Activated T-helper 2 cell treated with anti-CD3 and anti-CD28 coated beads, Interferon-gamma antibody, Interleukin-2, Interleukin-4, amounts not matched to agents 10 μg/mL and 5 μg/mL and 100 μg/mL, durations not matched to agents 14 hours and 24 hours and 36 hours (primary cell): ENCODE measurements around the gene MLIP. TPM values are rescaled to one million over a fixed set of nuclear protein-coding genes. Genes with fewer than 3 reads are reported as not detected.
"Not testable (repeated sequence)": the region's sequence is repeated elsewhere in the genome, so short reads cannot be mapped to it uniquely, and the experiment has no call there.

Source experiments
- DNase-seq: peaks from one replicate; pipeline ENCODE4 v3.0.0; 2021; ENCODE audit warnings: low spot score
- H3K27ac Mint-ChIP-seq: one replicate; pipeline ENCODE4 v1.8.0; 2021; ENCODE audit warnings: mixed read lengths
- H3K27me3 Mint-ChIP-seq: one replicate; pipeline ENCODE4 v1.8.0; 2021; ENCODE audit warnings: low read depth, mixed read lengths
- H3K36me3 Mint-ChIP-seq: one replicate; pipeline ENCODE4 v1.8.0; 2021; ENCODE audit warnings: low read depth, mixed read lengths
- H3K4me1 Mint-ChIP-seq: one replicate; pipeline ENCODE4 v1.8.0; 2021; ENCODE audit warnings: low read depth, mixed read lengths
- H3K4me3 Mint-ChIP-seq: one replicate; pipeline ENCODE4 v1.8.0; 2021; ENCODE audit warnings: low read depth, mild to moderate bottlenecking, moderate library complexity, mixed read lengths
- H3K9me3 Mint-ChIP-seq: one replicate; pipeline ENCODE4 v1.8.0; 2021; ENCODE audit warnings: mixed read lengths
- intact Hi-C: fragments of 100-400 bp; cut with micrococcal nuclease; formaldehyde crosslinking; loops from one replicate; pipeline ENCODE4 v1.15.1; 2023
- total RNA-seq: library from RNA; stranded (reverse); gene quantifications from 2 replicates; pipeline ENCODE4 v1.2.3, GENCODE V29; 2022

MLIP gene
- total RNA-seq, 1 donor from 2014 or later = not detected

GRCh38 chr6:54188846-54189245 is 77.6 kb downstream of the MLIP start:
- no peaks in the 10 kb centered on the region for H3K4me1 Mint-ChIP-seq
- intact Hi-C loops = no loop called here
- no peaks in the 10 kb centered on the region for H3K36me3 Mint-ChIP-seq

GRCh38 chr6:54191461-54191860 is 80.2 kb downstream of the MLIP start:
- intact Hi-C loops = no loop called here
- Mint-ChIP-seq H3K27ac (no peak overlapping the region), H3K4me3 (no peak overlapping the region), H3K9me3 (no peaks in the 10 kb centered on the region), H3K36me3 (no peaks in the 10 kb centered on the region), H3K27me3 (no peaks in the 10 kb centered on the region), H3K4me1 (no peaks in the 10 kb centered on the region)
- no peak for DNase-seq

More at GRCh38 chr6:54188846-54189245, 77.6 kb downstream of the MLIP start:
- DNase-seq = no peak
- no peak overlapping the region for H3K27ac Mint-ChIP-seq
- H3K27me3 Mint-ChIP-seq = no peaks in the 10 kb centered on the region
- no peaks in the 10 kb centered on the region for H3K9me3 Mint-ChIP-seq
- no peak overlapping the region for H3K4me3 Mint-ChIP-seq

- H3K4me3 Mint-ChIP-seq = no peak overlapping the region
- no peaks in the 10 kb centered on the region for H3K9me3 Mint-ChIP-seq
- H3K27ac Mint-ChIP-seq = no peak overlapping the region
- H3K27me3 Mint-ChIP-seq = no peaks in the 10 kb centered on the region
- intact Hi-C loops = no loop called here
- no peak for DNase-seq
- H3K4me1 Mint-ChIP-seq = no peaks in the 10 kb centered on the region
- no peaks in the 10 kb centered on the region for H3K36me3 Mint-ChIP-seq
These were observed 81.8 kb downstream of the MLIP start for GRCh38 chr6:54192993-54193392.

GRCh38 chr6:54193560-54193959 is 82.3 kb downstream of the MLIP start:
- H3K36me3 Mint-ChIP-seq = no peaks in the 10 kb centered on the region
- no peaks in the 10 kb centered on the region for H3K27me3 Mint-ChIP-seq
- H3K9me3 Mint-ChIP-seq = no peaks in the 10 kb centered on the region
- no peak overlapping the region for H3K4me3 Mint-ChIP-seq
- no peak overlapping the region for H3K27ac Mint-ChIP-seq
- no peak for DNase-seq
- intact Hi-C loops = no loop called here
- no peaks in the 10 kb centered on the region for H3K4me1 Mint-ChIP-seq

- Mint-ChIP-seq H3K4me1 (no peaks in the 10 kb centered on the region), H3K27ac (no peak overlapping the region), H3K9me3 (no peaks in the 10 kb centered on the region), H3K4me3 (no peak overlapping the region), H3K27me3 (no peaks in the 10 kb centered on the region), H3K36me3 (no peaks in the 10 kb centered on the region)
- no peak for DNase-seq
- intact Hi-C loops = no loop called here
These were observed 82.8 kb downstream of the MLIP start for GRCh38 chr6:54194067-54194466.

GRCh38 chr6:54195637-54196036 is 84.4 kb downstream of the MLIP start:
- no peaks in the 10 kb centered on the region for H3K4me1 Mint-ChIP-seq
- H3K27ac Mint-ChIP-seq = no peak overlapping the region
- intact Hi-C loops = no loop called here
- H3K9me3 Mint-ChIP-seq = no peaks in the 10 kb centered on the region
- DNase-seq = no peak
- no peaks in the 10 kb centered on the region for H3K36me3 Mint-ChIP-seq
- no peak overlapping the region for H3K4me3 Mint-ChIP-seq
- H3K27me3 Mint-ChIP-seq = no peaks in the 10 kb centered on the region

DNA sequence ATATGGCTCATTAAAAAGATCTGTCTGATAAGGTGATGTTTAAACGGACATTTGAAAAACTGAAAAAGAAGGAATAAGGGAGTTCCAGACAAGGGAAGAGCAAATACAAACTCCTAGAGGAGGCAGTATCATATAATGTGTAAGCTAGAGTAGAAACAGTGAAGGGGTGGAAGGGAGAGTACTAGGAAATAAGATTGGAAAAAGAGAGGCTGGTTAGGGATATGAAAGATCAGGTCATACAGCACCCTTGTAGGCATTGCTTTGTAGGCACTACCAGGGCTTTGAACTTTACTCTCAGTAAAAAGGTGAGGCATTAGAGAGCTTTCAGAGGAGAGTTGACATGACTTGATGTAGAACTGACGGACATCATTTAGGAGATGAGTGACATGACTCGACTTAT is 85.7 kb downstream of the MLIP start:
- no peaks in the 10 kb centered on the region for H3K4me1 Mint-ChIP-seq
- DNase-seq = no peak
- no peak overlapping the region for H3K27ac Mint-ChIP-seq
- no peaks in the 10 kb centered on the region for H3K9me3 Mint-ChIP-seq
- no peak overlapping the region for H3K4me3 Mint-ChIP-seq
- no peaks in the 10 kb centered on the region for H3K36me3 Mint-ChIP-seq
- no peaks in the 10 kb centered on the region for H3K27me3 Mint-ChIP-seq
- intact Hi-C loops = no loop called here

DNA sequence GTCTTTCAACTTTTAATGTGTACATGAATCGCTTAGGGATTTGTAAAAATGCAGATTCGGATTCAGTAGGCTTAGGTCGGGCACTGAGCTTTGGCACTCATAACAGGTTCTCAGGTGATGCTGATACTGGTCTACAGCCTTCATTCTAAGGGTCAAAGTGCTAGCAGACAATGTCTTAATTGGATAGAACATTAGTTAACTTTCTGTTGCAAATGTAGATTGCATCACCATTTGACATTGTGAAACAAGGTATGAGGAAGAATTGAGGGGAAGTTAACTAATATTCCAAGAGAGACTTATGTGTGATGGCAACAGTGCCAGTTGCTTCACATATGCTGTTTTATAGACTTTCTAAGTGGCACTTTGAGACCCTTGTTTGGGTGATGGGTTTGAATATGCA is 86.9 kb downstream of the MLIP start:
- H3K27ac Mint-ChIP-seq = no peak overlapping the region
- H3K27me3 Mint-ChIP-seq = no peaks in the 10 kb centered on the region
- no peak overlapping the region for H3K4me3 Mint-ChIP-seq
- no peak for DNase-seq
- H3K4me1 Mint-ChIP-seq = no peaks in the 10 kb centered on the region
- H3K36me3 Mint-ChIP-seq = no peaks in the 10 kb centered on the region
- H3K9me3 Mint-ChIP-seq = no peaks in the 10 kb centered on the region
- intact Hi-C loops = no loop called here

- H3K4me1 Mint-ChIP-seq, H3K27me3 Mint-ChIP-seq, H3K27ac Mint-ChIP-seq, DNase-seq, H3K36me3 Mint-ChIP-seq, intact Hi-C loops, H3K9me3 Mint-ChIP-seq, H3K4me3 Mint-ChIP-seq: not testable (repeated sequence)
These were observed 92.3 kb downstream of the MLIP start for GRCh38 chr6:54203474-54204035.

- H3K27ac Mint-ChIP-seq = no peak overlapping the region
- intact Hi-C loops = no loop called here
- no peaks in the 10 kb centered on the region for H3K4me1 Mint-ChIP-seq
- no peaks in the 10 kb centered on the region for H3K36me3 Mint-ChIP-seq
- H3K9me3 Mint-ChIP-seq = no peaks in the 10 kb centered on the region
- no peaks in the 10 kb centered on the region for H3K27me3 Mint-ChIP-seq
- DNase-seq = no peak
- no peak overlapping the region for H3K4me3 Mint-ChIP-seq
These were observed 93.8 kb downstream of the MLIP start for GRCh38 chr6:54204921-54205591.

- Mint-ChIP-seq H3K4me1 (no peaks in the 10 kb centered on the region), H3K27ac (no peak overlapping the region), H3K9me3 (no peaks in the 10 kb centered on the region), H3K4me3 (no peak overlapping the region), H3K27me3 (no peaks in the 10 kb centered on the region), H3K36me3 (no peaks in the 10 kb centered on the region)
- DNase-seq = no peak
- intact Hi-C loops = no loop called here
These were observed 95.3 kb downstream of the MLIP start for GRCh38 chr6:54206510-54206909.

GRCh38 chr6:54209983-54210382 is 98.7 kb downstream of the MLIP start:
- H3K9me3 Mint-ChIP-seq, H3K27ac Mint-ChIP-seq, H3K4me3 Mint-ChIP-seq, H3K36me3 Mint-ChIP-seq, H3K4me1 Mint-ChIP-seq, DNase-seq, H3K27me3 Mint-ChIP-seq, intact Hi-C loops: not testable (repeated sequence)

DNA sequence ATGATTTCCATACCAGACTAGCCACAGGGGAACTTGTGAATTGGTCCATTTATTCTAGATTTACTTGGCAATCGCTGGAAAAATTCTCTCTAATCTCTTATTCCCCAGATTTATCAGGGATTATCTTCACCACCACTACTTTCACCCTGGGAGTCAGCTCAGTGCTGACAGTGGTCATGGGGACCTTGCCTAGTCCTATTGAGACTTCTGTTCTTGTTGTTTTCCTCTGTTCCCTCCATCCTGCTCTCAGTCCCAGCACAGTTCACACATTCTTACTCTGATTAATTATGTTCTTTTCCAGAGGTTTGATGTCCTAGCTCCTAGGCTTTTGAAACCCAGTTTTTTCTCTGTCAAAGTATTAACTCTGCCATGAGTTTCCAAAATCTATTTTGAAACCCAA is 103.0 kb downstream of the MLIP start:
- no peak overlapping the region for H3K27ac Mint-ChIP-seq
- no peak overlapping the region for H3K4me3 Mint-ChIP-seq
- no peaks in the 10 kb centered on the region for H3K36me3 Mint-ChIP-seq
- DNase-seq = no peak
- intact Hi-C loops = no loop called here
- no peaks in the 10 kb centered on the region for H3K9me3 Mint-ChIP-seq
- no peaks in the 10 kb centered on the region for H3K27me3 Mint-ChIP-seq
- H3K4me1 Mint-ChIP-seq = no peaks in the 10 kb centered on the region

DNA sequence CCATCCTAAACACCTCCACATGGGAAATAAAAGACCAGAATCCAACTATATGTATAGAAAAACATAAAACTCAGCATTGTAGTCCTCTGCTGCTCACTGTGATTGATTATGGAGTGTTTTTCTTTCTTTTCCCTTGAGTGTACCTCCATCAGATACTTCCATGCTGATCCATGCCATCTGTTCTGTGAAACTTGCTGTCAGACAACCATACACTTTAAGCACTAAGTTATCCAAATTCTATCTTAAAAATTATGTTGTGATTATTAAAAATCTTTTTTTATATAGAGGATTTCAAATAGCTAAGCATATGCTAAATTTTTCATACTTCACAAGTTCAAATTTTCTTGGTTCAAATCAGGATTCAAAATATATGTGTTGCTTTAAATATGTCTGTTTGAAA is 105.1 kb downstream of the MLIP start:
- no peak for DNase-seq
- no peaks in the 10 kb centered on the region for H3K9me3 Mint-ChIP-seq
- no peaks in the 10 kb centered on the region for H3K27me3 Mint-ChIP-seq
- H3K27ac Mint-ChIP-seq = no peak overlapping the region
- intact Hi-C loops = no loop called here
- H3K36me3 Mint-ChIP-seq = no peaks in the 10 kb centered on the region
- no peaks in the 10 kb centered on the region for H3K4me1 Mint-ChIP-seq
- no peak overlapping the region for H3K4me3 Mint-ChIP-seq
